ENCODE measurements around the gene SURF6. TPM values are rescaled to one million over a fixed set of nuclear protein-coding genes. Genes with fewer than 3 reads are reported as not detected.

SURF6 gene
- total RNA-seq, 2 experiments from 2014 or later = 20.1 to 21.4 TPM

DNA sequence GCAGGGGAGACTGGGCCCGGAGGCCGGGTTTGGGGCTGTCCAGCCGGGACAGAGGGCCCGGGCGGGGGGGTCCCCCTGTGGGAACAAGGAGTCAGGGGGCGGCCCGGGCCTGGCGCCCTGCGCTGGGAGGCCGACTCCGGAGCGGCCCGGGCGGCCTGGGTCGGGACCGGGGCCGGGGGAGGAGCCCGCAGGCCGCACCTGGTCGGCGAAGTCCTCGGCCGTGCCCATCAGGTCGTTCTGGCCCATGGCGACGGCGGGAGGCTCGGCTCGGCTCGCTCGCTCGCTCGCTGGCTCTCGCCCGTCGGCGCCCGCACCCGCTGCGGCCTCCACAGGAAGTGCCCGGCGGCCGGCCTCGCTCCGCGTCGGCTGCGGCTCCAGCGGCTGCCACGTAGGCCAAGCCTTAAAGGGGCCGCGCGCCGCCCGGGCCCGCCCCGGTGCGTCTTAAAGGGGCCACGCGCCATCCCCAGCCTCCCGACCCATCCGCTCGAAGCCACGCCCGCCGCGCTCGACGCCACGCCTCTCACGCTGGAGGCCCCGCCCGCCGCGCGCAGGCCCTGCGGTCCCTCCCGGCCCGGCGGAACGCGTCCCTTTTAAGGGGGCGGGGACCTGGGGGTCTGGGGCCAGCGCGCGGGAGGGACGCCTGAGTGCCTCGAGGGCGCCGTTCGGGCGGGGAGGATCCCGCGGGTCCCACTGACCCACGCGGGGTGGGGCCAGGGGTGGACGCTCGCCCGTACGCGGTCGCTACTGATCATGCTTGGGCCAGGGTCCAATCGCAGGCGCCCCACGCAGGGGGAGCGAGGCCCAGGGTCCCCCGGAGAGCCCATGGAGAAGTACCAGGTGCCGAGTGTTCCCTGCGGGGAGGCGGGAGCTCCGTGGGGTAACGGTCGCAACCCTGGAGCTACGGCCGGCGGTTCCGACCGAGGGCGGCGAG lies 40.0 kb upstream of the SURF6 start, which contains the start of the genes STKLD1 and SURF4:
Gene STKLD1, plus strand, starts transcription at position 643 of the 931 bp plus-strand sequence. Its CDS starts 108 bp downstream, at position 751.
Gene SURF4, minus strand, starts transcription at position 337 of the 931 bp plus-strand sequence. Its CDS starts 91 bp downstream, at position 246.
- Mint-ChIP-seq H3K4me1 (ENCODE audit: low read depth) (peaks cover 48% of the 10 kb centered on the region), H3K4me3 (peak within 1 kb of the TSS; percentile 99), H3K27me3 (ENCODE audit: low read depth) (peaks cover 3% of the 10 kb centered on the region), H3K36me3 (ENCODE audit: low read depth) (peaks cover 34% of the 10 kb centered on the region), H3K27ac (peak within 1 kb of the TSS; percentile 99), H3K9me3 (ENCODE audit: insufficient read depth) (no peaks in the 10 kb centered on the region)
- CTCF ChIA-PET = interaction anchor here (0.6 to 2.1 kb wide), 7 partner anchors 10 to 111 kb away, joined by 3 to 8 read pairs (median 4); no protein-coding TSS in a partner anchor
- ATAC-seq (peak; percentile 85), DNase-seq (peak; percentile 96)
- POLR2A ChIA-PET = interaction anchor here (0.6 to 11.5 kb wide), 14 partner anchors 9 to 992 kb away, joined by 3 to 192 read pairs (median 4); partner anchors contain the start of genes CACFD1, GTF3C5, MED22 and REXO4

- peak overlapping the region; percentile 99 for H3K27ac Mint-ChIP-seq
- H3K4me1 Mint-ChIP-seq (ENCODE audit: low read depth) = peaks cover 56% of the 10 kb centered on the region
- H3K36me3 Mint-ChIP-seq (ENCODE audit: low read depth) = peaks cover 42% of the 10 kb centered on the region
- ChIA-PET POLR2A (interaction anchor here (0.6 to 11.5 kb wide), 12 partner anchors 10 to 242 kb away, joined by 3 to 192 read pairs (median 4); partner anchors contain the start of genes FAM163B, MED22, RPL7A and SLC2A6), CTCF (interaction anchor here (0.9 to 5.3 kb wide), 3 partner anchors 9 to 35 kb away, joined by 3 to 54 read pairs (median 3); partner anchors contain the start of genes SURF1 and SURF2)
- H3K27me3 Mint-ChIP-seq (ENCODE audit: low read depth) = peaks cover 3% of the 10 kb centered on the region
- DNase-seq = peak; percentile 36
- ATAC-seq = no peak
- no peaks in the 10 kb centered on the region for H3K9me3 Mint-ChIP-seq (ENCODE audit: insufficient read depth)
- H3K4me3 Mint-ChIP-seq = peak overlapping the region; percentile 99
These were observed 39.2 kb upstream of the SURF6 start for GRCh38 chr9:133375116-133375723.

DNA sequence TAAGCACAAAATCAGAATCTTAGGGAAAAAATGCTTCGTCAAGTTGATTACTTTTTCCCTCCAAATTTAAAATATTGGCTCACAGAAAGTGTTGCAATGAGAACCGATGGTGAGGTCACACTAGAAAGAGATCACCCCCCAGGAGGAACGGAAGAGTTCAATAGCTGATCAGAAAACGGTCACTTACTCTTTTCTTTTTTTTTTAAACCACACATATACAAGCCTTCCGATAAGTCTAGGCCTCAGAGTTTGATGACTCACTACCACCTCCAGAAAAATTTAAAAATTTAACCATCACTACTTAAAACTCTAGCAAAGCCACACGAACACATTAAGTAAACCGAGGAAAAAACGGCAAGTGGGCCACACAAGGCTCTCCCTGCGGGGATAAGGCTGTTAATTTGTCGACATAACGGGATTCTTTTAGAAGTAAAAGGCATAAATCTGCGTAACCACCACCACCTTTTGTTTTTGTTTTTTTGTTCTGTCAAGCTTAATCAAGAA lies 38.7 kb upstream of the SURF6 start:
- Mint-ChIP-seq H3K36me3 (ENCODE audit: low read depth) (peaks cover 47% of the 10 kb centered on the region), H3K27ac (peak overlapping the region; percentile 99), H3K27me3 (ENCODE audit: low read depth) (peaks cover 3% of the 10 kb centered on the region), H3K4me3 (peak overlapping the region; percentile 99), H3K4me1 (ENCODE audit: low read depth) (peaks cover 62% of the 10 kb centered on the region), H3K9me3 (ENCODE audit: insufficient read depth) (no peaks in the 10 kb centered on the region)
- CTCF ChIA-PET = interaction anchor here (0.9 to 5.3 kb wide), 3 partner anchors 9 to 35 kb away, joined by 3 to 54 read pairs (median 3); partner anchors contain the start of genes SURF1 and SURF2
- DNase-seq = peak; percentile 54
- peak; percentile 10 for ATAC-seq
- POLR2A ChIA-PET = interaction anchor here (0.7 to 11.5 kb wide), 12 partner anchors 11 to 481 kb away, joined by 3 to 192 read pairs (median 4); partner anchors contain the start of genes FAM163B, MED22, RPL7A and SLC2A6

DNA sequence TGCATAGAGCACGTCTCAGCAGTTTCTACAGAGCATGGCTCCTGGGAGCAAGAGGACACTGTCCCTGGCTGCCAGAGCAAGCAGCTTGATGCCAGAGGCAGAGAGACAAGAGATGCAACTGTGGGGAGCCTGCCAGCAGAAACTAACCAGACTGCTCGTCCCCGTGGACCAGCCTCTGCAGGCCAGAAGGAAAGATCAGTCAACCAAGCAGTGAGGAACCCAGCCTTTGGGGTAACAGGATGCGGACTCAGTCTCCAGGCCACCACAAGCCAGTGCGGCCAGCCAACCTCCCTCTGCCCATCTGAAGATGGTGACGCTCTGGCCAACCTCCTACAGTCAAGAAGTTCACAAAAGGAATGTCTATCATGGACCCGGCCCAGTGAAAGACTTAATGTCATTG lies 36.2 kb upstream of the SURF6 start:
- no peaks in the 10 kb centered on the region for H3K9me3 Mint-ChIP-seq (ENCODE audit: insufficient read depth)
- H3K36me3 Mint-ChIP-seq (ENCODE audit: low read depth) = peaks cover 62% of the 10 kb centered on the region
- ATAC-seq (no peak), DNase-seq (no peak)
- ChIA-PET POLR2A (interaction anchor here (0.9 to 11.5 kb wide), 7 partner anchors 10 to 340 kb away, joined by 3 to 192 read pairs (median 6); partner anchors contain the start of genes MED22, RPL7A, SURF1 and SURF2), CTCF (interaction anchor here (0.9 to 5.3 kb wide), 9 partner anchors 12 to 186 kb away, joined by 3 to 54 read pairs (median 10); partner anchors contain the start of genes MED22, RPL7A, SURF1 and SURF2)
- H3K4me3 Mint-ChIP-seq = peak overlapping the region; percentile 99
- H3K4me1 Mint-ChIP-seq (ENCODE audit: low read depth) = peaks cover 66% of the 10 kb centered on the region
- H3K27ac Mint-ChIP-seq = peak overlapping the region; percentile 96
- H3K27me3 Mint-ChIP-seq (ENCODE audit: low read depth) = peaks cover under 1% of the 10 kb centered on the region

DNA sequence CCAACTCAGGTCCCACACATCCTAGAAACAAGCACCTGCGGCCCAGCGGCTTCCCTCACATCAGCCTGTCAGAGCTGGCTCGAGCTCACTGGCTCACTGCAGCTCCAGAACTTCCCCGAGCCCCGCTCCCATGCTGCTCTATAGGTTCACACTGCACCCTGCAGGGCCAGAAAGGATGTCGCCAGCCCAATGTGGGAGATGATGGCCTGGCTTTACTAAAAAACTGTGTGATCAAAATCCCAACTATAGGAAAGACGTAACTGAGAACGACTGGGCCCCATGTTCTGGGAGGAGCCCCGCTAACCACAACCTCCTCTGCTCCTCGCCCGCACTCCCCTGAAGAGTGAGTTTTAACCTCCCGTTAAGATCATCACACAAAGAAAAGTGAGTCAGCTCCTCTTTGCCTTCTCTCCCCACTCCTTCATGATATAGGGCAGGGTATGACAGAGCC lies 35.3 kb upstream of the SURF6 start:
- ATAC-seq = peak; percentile 56
- Mint-ChIP-seq H3K4me3 (peak overlapping the region; percentile 99), H3K9me3 (ENCODE audit: insufficient read depth) (no peaks in the 10 kb centered on the region), H3K4me1 (ENCODE audit: low read depth) (peaks cover 67% of the 10 kb centered on the region), H3K36me3 (ENCODE audit: low read depth) (peaks cover 70% of the 10 kb centered on the region), H3K27me3 (ENCODE audit: low read depth) (no peaks in the 10 kb centered on the region), H3K27ac (peak overlapping the region; percentile 96)
- ChIA-PET CTCF (interaction anchor here (0.6 to 5.3 kb wide), 21 partner anchors 9 to 349 kb away, joined by 3 to 54 read pairs (median 6); partner anchors contain the start of genes MED22, REXO4, RPL7A and SURF1), POLR2A (interaction anchor here (0.6 to 11.5 kb wide), 12 partner anchors 9 to 339 kb away, joined by 3 to 192 read pairs (median 4); partner anchors contain the start of genes MED22, RPL7A, SURF1 and SURF2)
- peak; percentile 83 for DNase-seq

GRCh38 chr9:133370685-133371084 lies 34.7 kb upstream of the SURF6 start:
- DNase-seq = peak; percentile 82
- ATAC-seq = peak; percentile 46
- H3K36me3 Mint-ChIP-seq (ENCODE audit: low read depth) = peaks cover 76% of the 10 kb centered on the region
- peaks cover 70% of the 10 kb centered on the region for H3K4me1 Mint-ChIP-seq (ENCODE audit: low read depth)
- H3K9me3 Mint-ChIP-seq (ENCODE audit: insufficient read depth) = no peaks in the 10 kb centered on the region
- peak overlapping the region; percentile 99 for H3K4me3 Mint-ChIP-seq
- ChIA-PET CTCF (interaction anchor here (0.6 to 5.3 kb wide), 20 partner anchors 8 to 348 kb away, joined by 3 to 54 read pairs (median 6); partner anchors contain the start of genes MED22, REXO4, RPL7A and SURF1), POLR2A (interaction anchor here (1.2 to 11.5 kb wide), 11 partner anchors 8 to 338 kb away, joined by 3 to 192 read pairs (median 4); partner anchors contain the start of genes MED22, RPL7A, SURF1 and SURF2)
- H3K27ac Mint-ChIP-seq = peak overlapping the region; percentile 96
- no peaks in the 10 kb centered on the region for H3K27me3 Mint-ChIP-seq (ENCODE audit: low read depth)

DNA sequence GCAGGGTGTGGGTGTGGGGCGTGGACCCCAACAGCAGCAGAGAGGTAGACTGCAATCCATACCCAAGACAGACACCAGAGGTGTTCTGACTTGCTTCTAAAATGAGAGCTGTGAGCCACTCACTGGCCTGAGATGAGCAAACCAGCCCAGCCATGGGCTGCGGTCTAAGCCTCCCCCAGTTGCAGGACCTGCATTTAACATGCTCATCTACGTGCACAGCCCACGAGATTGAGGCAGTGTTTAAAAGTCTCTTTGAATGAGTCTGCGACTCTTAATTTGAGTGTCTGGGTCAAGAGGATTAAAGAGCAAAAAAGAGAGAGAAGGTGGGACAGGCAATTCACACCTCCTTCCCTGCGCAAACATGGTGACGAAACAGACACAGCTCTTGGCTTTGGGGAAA lies 33.9 kb upstream of the SURF6 start:
- ATAC-seq = no peak
- H3K27me3 Mint-ChIP-seq (ENCODE audit: low read depth) = no peaks in the 10 kb centered on the region
- no peak for DNase-seq
- ChIA-PET CTCF (interaction anchor here (0.6 to 3.8 kb wide), 9 partner anchors 18 to 226 kb away, joined by 4 to 29 read pairs (median 7); partner anchors contain the start of genes MED22 and RPL7A), POLR2A (interaction anchor here (0.6 to 11.5 kb wide), 4 partner anchors 13 to 189 kb away, joined by 3 to 192 read pairs (median 83); partner anchors contain the start of genes MED22, RPL7A, SURF1 and SURF2)
- H3K4me3 Mint-ChIP-seq = peak overlapping the region; percentile 99
- no peaks in the 10 kb centered on the region for H3K9me3 Mint-ChIP-seq (ENCODE audit: insufficient read depth)
- peaks cover 74% of the 10 kb centered on the region for H3K4me1 Mint-ChIP-seq (ENCODE audit: low read depth)
- peak overlapping the region; percentile 96 for H3K27ac Mint-ChIP-seq
- H3K36me3 Mint-ChIP-seq (ENCODE audit: low read depth) = peaks cover 81% of the 10 kb centered on the region

GRCh38 chr9:133369422-133369821 lies 33.4 kb upstream of the SURF6 start:
- ATAC-seq = no peak
- POLR2A ChIA-PET = interaction anchor here (0.6 to 11.5 kb wide), 3 partner anchors 12 to 188 kb away, joined by 3 to 192 read pairs (median 160); partner anchors contain the start of genes MED22, RPL7A, SURF1 and SURF2

GRCh38 chr9:133368249-133368881 lies 32.4 kb upstream of the SURF6 start:
- ChIA-PET POLR2A (interaction anchor here (1.1 to 11.5 kb wide), 2 partner anchors 11 to 20 kb away, joined by 9 to 160 read pairs; partner anchors contain the start of genes MED22, RPL7A, SURF1 and SURF2), CTCF (interaction anchor here (0.7 kb wide), 1 partner anchor 20 kb away, joined by 3 read pairs; the partner anchor contains the start of genes MED22 and RPL7A)
- Mint-ChIP-seq H3K27me3 (ENCODE audit: low read depth) (no peaks in the 10 kb centered on the region), H3K4me1 (ENCODE audit: low read depth) (peaks cover 68% of the 10 kb centered on the region), H3K27ac (peak overlapping the region; percentile 96), H3K36me3 (ENCODE audit: low read depth) (peaks cover 83% of the 10 kb centered on the region), H3K9me3 (ENCODE audit: insufficient read depth) (no peaks in the 10 kb centered on the region), H3K4me3 (peak overlapping the region; percentile 99)
- ATAC-seq = no peak
- no peak for DNase-seq

More at GRCh38 chr9:133369422-133369821, 33.4 kb upstream of the SURF6 start:
- H3K27me3 Mint-ChIP-seq (ENCODE audit: low read depth) = no peaks in the 10 kb centered on the region
- peak overlapping the region; percentile 99 for H3K4me3 Mint-ChIP-seq
- H3K27ac Mint-ChIP-seq = peak overlapping the region; percentile 96
- no peak for DNase-seq
- peaks cover 74% of the 10 kb centered on the region for H3K4me1 Mint-ChIP-seq (ENCODE audit: low read depth)
- CTCF ChIA-PET = interaction anchor here (0.6 to 3.8 kb wide), 5 partner anchors 21 to 118 kb away, joined by 4 to 21 read pairs (median 7); partner anchors contain the start of genes MED22 and RPL7A
- peaks cover 78% of the 10 kb centered on the region for H3K36me3 Mint-ChIP-seq (ENCODE audit: low read depth)
- no peaks in the 10 kb centered on the region for H3K9me3 Mint-ChIP-seq (ENCODE audit: insufficient read depth)

Data from activated CD8-positive, alpha-beta T cell treated with anti-CD3 and anti-CD28 coated beads, Interleukin-2, amount 10 ng/mL, durations not matched to agents 7 days and 5 days (primary cell).